ENCODE data around the gene DIPK1B. TPM values are rescaled to one million over a fixed set of nuclear protein-coding genes. Genes with fewer than 3 reads are reported as not detected.

Gene DIPK1B
- polyA plus RNA-seq, 1 donor from 2014 or later, result 65.1 TPM

GRCh38 chr9:136689108-136689460 is 23.3 kb upstream of the DIPK1B start:
- Histone ChIP-seq H3K9ac (ENCODE audit: low read length) (no peak overlapping the region), H4K20me1 (ENCODE audit: insufficient read depth) (no peaks in the 10 kb centered on the region), H3K27ac (ENCODE audit: low read length) (no peak overlapping the region), H2AFZ (ENCODE audit: low read depth, low read length) (no peak overlapping the region), H3K27me3 (ENCODE audit: insufficient read depth, low read depth, low read length) (peaks cover 25% of the 10 kb centered on the region), H3K9me2 (ENCODE audit: insufficient read depth, low read length) (no peaks in the 10 kb centered on the region), H3K4me3 (ENCODE audit: low read length) (no peak overlapping the region), H3K4me2 (ENCODE audit: low read length) (no peak overlapping the region), H3K36me3 (ENCODE audit: insufficient read depth, low read length) (no peaks in the 10 kb centered on the region), H3F3A (ENCODE audit: insufficient read depth, low read length, poor library complexity, severe bottlenecking) (no peaks in the 10 kb centered on the region), H3K9me3 (ENCODE audit: low read length) (no peaks in the 10 kb centered on the region), H3K79me2 (replicated peaks; ENCODE audit: insufficient read depth, low read length) (no peaks in the 10 kb centered on the region)
- TF ChIP-seq MXI1 (conservative IDR thresholded peaks at IDR 0.05; ENCODE audit: poor library complexity, severe bottlenecking) (no peak), EZH2 (IDR thresholded peaks at IDR 0.05; ENCODE audit: borderline replicate concordance, insufficient read depth, low read length, poor library complexity, severe bottlenecking) (no peak), CTCF (IDR thresholded peaks at IDR 0.05; ENCODE audit: poor library complexity, severe bottlenecking) (no peak), TAF1 (IDR thresholded peaks at IDR 0.05; ENCODE audit: low read depth) (no peak), RAD21 (conservative IDR thresholded peaks at IDR 0.05) (no peak)

GRCh38 chr9:136690104-136690805 is 22.1 kb upstream of the DIPK1B start:
- H4K20me1 ChIP-seq (ENCODE audit: insufficient read depth), result no peaks in the 10 kb centered on the region
- no peak overlapping the region for H3K27ac ChIP-seq (ENCODE audit: low read length)
- peaks cover 22% of the 10 kb centered on the region for H3K27me3 ChIP-seq (ENCODE audit: insufficient read depth, low read depth, low read length)
- H3K79me2 ChIP-seq (replicated peaks; ENCODE audit: insufficient read depth, low read length), result no peaks in the 10 kb centered on the region
- H3K9me2 ChIP-seq (ENCODE audit: insufficient read depth, low read length), result no peaks in the 10 kb centered on the region
- no peak for TF ChIP-seq REST (IDR thresholded peaks at IDR 0.05; ENCODE audit: borderline replicate concordance)
- TF ChIP-seq EP300 (conservative IDR thresholded peaks at IDR 0.05; ENCODE audit: poor library complexity, severe bottlenecking), result no peak
- no peak for TF ChIP-seq POLR2AphosphoS5 (IDR thresholded peaks at IDR 0.05)
- TF ChIP-seq EZH2 (IDR thresholded peaks at IDR 0.05; ENCODE audit: borderline replicate concordance, insufficient read depth, low read length, poor library complexity, severe bottlenecking), result no peak
- TF ChIP-seq CTCF (IDR thresholded peaks at IDR 0.05; ENCODE audit: poor library complexity, severe bottlenecking), result no peak
- no peak for TF ChIP-seq TAF1 (IDR thresholded peaks at IDR 0.05; ENCODE audit: low read depth)
- TF ChIP-seq RAD21 (conservative IDR thresholded peaks at IDR 0.05), result no peak
- TF ChIP-seq MXI1 (conservative IDR thresholded peaks at IDR 0.05; ENCODE audit: poor library complexity, severe bottlenecking), result no peak
- no peak for TF ChIP-seq SMC3 (conservative IDR thresholded peaks at IDR 0.05; ENCODE audit: poor library complexity)
- H3K9ac ChIP-seq (ENCODE audit: low read length), result no peak overlapping the region
- no peaks in the 10 kb centered on the region for H3K9me3 ChIP-seq (ENCODE audit: low read length)
- no peak overlapping the region for H3K4me2 ChIP-seq (ENCODE audit: low read length)
- no peaks in the 10 kb centered on the region for H3F3A ChIP-seq (ENCODE audit: insufficient read depth, low read length, poor library complexity, severe bottlenecking)
- H2AFZ ChIP-seq (ENCODE audit: low read depth, low read length), result no peak overlapping the region
- H3K4me3 ChIP-seq (ENCODE audit: low read length), result no peak overlapping the region
- H3K36me3 ChIP-seq (ENCODE audit: insufficient read depth, low read length), result no peaks in the 10 kb centered on the region

Data from neural cell (in vitro differentiated cells).